ENCODE results near the gene PHACTR4.
"Not testable (repeated sequence)": the region's sequence is repeated elsewhere in the genome, so short reads cannot be mapped to it uniquely, and the experiment has no call there.

Gene PHACTR4

GRCh38 chr1:28501925-28502324 is 132.4 kb downstream of the PHACTR4 start:
- no peak for DNase-seq (ENCODE audit: low spot score)

GRCh38 chr1:28503117-28503516 is 133.6 kb downstream of the PHACTR4 start:
- DNase-seq (ENCODE audit: low spot score), result no peak

- DNase-seq (ENCODE audit: low spot score), result peak; percentile 99
These were observed 136.1 kb downstream of the PHACTR4 start, which contains the start of gene RCC1 for GRCh38 chr1:28505406-28506187. TSS of gene RCC1 (plus strand) at chr1:28506043. CDS start at chr1:28529867, 23,824 bp downstream.

- DNase-seq (ENCODE audit: low spot score), result no peak
These were observed 137.3 kb downstream of the PHACTR4 start for GRCh38 chr1:28506907-28507246.

GRCh38 chr1:28507247-28507645 is 137.7 kb downstream of the PHACTR4 start:
- no peak for DNase-seq (ENCODE audit: low spot score)

- DNase-seq (ENCODE audit: low spot score), result no peak
These were observed 138.3 kb downstream of the PHACTR4 start for GRCh38 chr1:28507646-28508434.

GRCh38 chr1:28508435-28508754 is 138.9 kb downstream of the PHACTR4 start:
- no peak for DNase-seq (ENCODE audit: low spot score)

- no peak for DNase-seq (ENCODE audit: low spot score)
These were observed 140.2 kb downstream of the PHACTR4 start for GRCh38 chr1:28509705-28510272.

- no peak for DNase-seq (ENCODE audit: low spot score)
These were observed 140.9 kb downstream of the PHACTR4 start for GRCh38 chr1:28510273-28510969.

- no peak for DNase-seq (ENCODE audit: low spot score)
These were observed 141.5 kb downstream of the PHACTR4 start for GRCh38 chr1:28510970-28511440.

GRCh38 chr1:28512058-28512611 is 142.6 kb downstream of the PHACTR4 start:
- DNase-seq (ENCODE audit: low spot score), result no peak

GRCh38 chr1:28514445-28514933 is 144.9 kb downstream of the PHACTR4 start:
- DNase-seq (ENCODE audit: low spot score), result not testable (repeated sequence)

GRCh38 chr1:28516518-28516956 is 147.0 kb downstream of the PHACTR4 start:
- DNase-seq (ENCODE audit: low spot score), result no peak

- no peak for DNase-seq (ENCODE audit: low spot score)
These were observed 148.1 kb downstream of the PHACTR4 start for GRCh38 chr1:28517649-28517999.

- peak; percentile 96 for DNase-seq (ENCODE audit: low spot score)
These were observed 148.6 kb downstream of the PHACTR4 start for GRCh38 chr1:28518000-28518744.

- DNase-seq (ENCODE audit: low spot score), result no peak
These were observed 149.3 kb downstream of the PHACTR4 start for GRCh38 chr1:28518745-28519341.

GRCh38 chr1:28519946-28520725 is 150.6 kb downstream of the PHACTR4 start:
- DNase-seq (ENCODE audit: low spot score), result no peak

GRCh38 chr1:28520796-28521195 is 151.3 kb downstream of the PHACTR4 start:
- not testable (repeated sequence) for DNase-seq (ENCODE audit: low spot score)

- no peak for DNase-seq (ENCODE audit: low spot score)
These were observed 152.1 kb downstream of the PHACTR4 start for GRCh38 chr1:28521502-28522164.

All from AG08395 (cell line).